Measurements from ENCODE around the gene PPM1G. TPM values are rescaled to one million over a fixed set of nuclear protein-coding genes. Genes with fewer than 3 reads are reported as not detected.
A peak's percentile ranks its signal among the peaks of the same experiment; 100 is the strongest.

Gene PPM1G
- total RNA-seq, 6 experiments from 2014 or later, result 20.9 to 38.4 (median 24.2) TPM

- intact Hi-C loops (cut with DNase I), result no loop called here
- DNase-seq, result no peak
- Histone ChIP-seq H3K27me3 (no peaks in the 10 kb centered on the region), H3K27ac (no peak overlapping the region), H3K9me3 (no peaks in the 10 kb centered on the region), H3K36me3 (no peaks in the 10 kb centered on the region), H3K4me1 (peaks cover 0 to 10% (median 2%) of the 10 kb centered on the region in 4 donors), H3K4me3 (no peak overlapping the region)
- WGBS (ENCODE audit: insufficient coverage, low coverage, low lambda C conversion rate, missing lambda C conversion rate), result 43% methylated on average over 4 of the region's 4 CpGs
- TF ChIP-seq POLR2A (IDR thresholded peaks at IDR 0.05) (no peak), CTCF (IDR thresholded peaks at IDR 0.05) (no peak)
- ATAC-seq, result peak in 3 of 4 donors; percentile 48 to 56 (median 52)
Measured at GRCh38 chr2:27421660-27422250, 12.4 kb upstream of the PPM1G start.

- Histone ChIP-seq H3K4me3 (no peak overlapping the region), H3K36me3 (no peaks in the 10 kb centered on the region), H3K4me1 (peaks cover 0 to 10% (median 2%) of the 10 kb centered on the region in 4 donors), H3K9me3 (no peaks in the 10 kb centered on the region), H3K27ac (no peak overlapping the region), H3K27me3 (no peaks in the 10 kb centered on the region)
- ATAC-seq, result no peak
- TF ChIP-seq POLR2A (IDR thresholded peaks at IDR 0.05), result no peak
- TF ChIP-seq CTCF (IDR thresholded peaks at IDR 0.05), result no peak
- DNase-seq, result no peak
- intact Hi-C loops (cut with DNase I), result no loop called here
Measured at GRCh38 chr2:27420996-27421395, 11.6 kb upstream of the PPM1G start.

GRCh38 chr2:27416151-27416550 is 6.8 kb upstream of the PPM1G start:
- no peaks in the 10 kb centered on the region for H3K9me3 ChIP-seq
- no peaks in the 10 kb centered on the region for H3K4me1 ChIP-seq
- DNase-seq (no peak), ATAC-seq (no peak)
- intact Hi-C loops (cut with DNase I), result no loop called here
- no peak overlapping the region for H3K4me3 ChIP-seq
- WGBS (ENCODE audit: insufficient coverage, low coverage, low lambda C conversion rate, missing lambda C conversion rate), result 95% methylated on average over 4 of the region's 6 CpGs
- no peaks in the 10 kb centered on the region for H3K27me3 ChIP-seq
- H3K36me3 ChIP-seq, result no peaks in the 10 kb centered on the region
- TF ChIP-seq CTCF (IDR thresholded peaks at IDR 0.05), result no peak
- TF ChIP-seq POLR2A (IDR thresholded peaks at IDR 0.05), result no peak
- H3K27ac ChIP-seq, result no peak overlapping the region

GRCh38 chr2:27412419-27413152 is 3.2 kb upstream of the PPM1G start:
- H3K9me3 ChIP-seq, result no peaks in the 10 kb centered on the region
- no peak overlapping the region for H3K27ac ChIP-seq
- no peak for TF ChIP-seq POLR2A (IDR thresholded peaks at IDR 0.05)
- no peak for TF ChIP-seq CTCF (IDR thresholded peaks at IDR 0.05)
- H3K4me1 ChIP-seq, result peaks cover 0 to 16% (median 2%) of the 10 kb centered on the region in 4 donors
- H3K4me3 ChIP-seq, result no peak overlapping the region
- ATAC-seq (no peak), DNase-seq (no peak)
- no peaks in the 10 kb centered on the region for H3K27me3 ChIP-seq
- WGBS (ENCODE audit: insufficient coverage, low coverage, low lambda C conversion rate, missing lambda C conversion rate), result 81% methylated on average over 9 of the region's 9 CpGs
- no peaks in the 10 kb centered on the region for H3K36me3 ChIP-seq
- intact Hi-C loops (cut with DNase I), result no loop called here
